GM18907 (cell line): ENCODE results near the gene CD53.

Source experiments
- ATAC-seq: cut with Tn5 transposase; IDR thresholded peaks from one replicate; pipeline ENCODE4 v1.9.1; 2021; ENCODE audit warnings: mild to moderate bottlenecking, moderate library complexity; ENCODE audit not compliant: unreplicated experiment

CD53 gene

DNA sequence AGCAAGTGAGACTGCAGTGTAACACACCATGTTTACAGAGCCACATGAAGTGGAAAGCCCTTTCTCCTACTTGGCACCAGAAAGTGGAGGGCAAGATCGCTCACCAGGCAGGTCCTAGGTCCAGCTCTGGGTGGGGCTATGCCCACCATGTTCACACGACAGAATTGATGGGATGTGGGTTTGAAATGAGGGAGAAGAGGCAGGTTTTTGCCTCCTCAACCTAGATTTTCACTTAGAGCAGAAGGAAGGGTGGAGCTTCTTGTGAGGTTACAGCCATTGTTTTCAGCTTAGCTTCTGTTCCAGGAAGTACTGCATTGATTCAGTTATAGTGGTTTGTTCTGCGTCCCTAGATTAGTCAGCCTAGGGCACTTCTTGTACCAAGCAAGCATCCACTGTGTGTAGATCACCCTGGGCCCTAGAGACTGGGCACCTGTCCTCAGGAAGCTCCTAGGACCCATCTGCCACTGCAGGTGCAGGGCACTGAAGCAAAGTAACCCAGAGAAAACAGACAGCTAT lies 2.3 kb downstream of the CD53 start:
- ATAC-seq, result peak; percentile 46

DNA sequence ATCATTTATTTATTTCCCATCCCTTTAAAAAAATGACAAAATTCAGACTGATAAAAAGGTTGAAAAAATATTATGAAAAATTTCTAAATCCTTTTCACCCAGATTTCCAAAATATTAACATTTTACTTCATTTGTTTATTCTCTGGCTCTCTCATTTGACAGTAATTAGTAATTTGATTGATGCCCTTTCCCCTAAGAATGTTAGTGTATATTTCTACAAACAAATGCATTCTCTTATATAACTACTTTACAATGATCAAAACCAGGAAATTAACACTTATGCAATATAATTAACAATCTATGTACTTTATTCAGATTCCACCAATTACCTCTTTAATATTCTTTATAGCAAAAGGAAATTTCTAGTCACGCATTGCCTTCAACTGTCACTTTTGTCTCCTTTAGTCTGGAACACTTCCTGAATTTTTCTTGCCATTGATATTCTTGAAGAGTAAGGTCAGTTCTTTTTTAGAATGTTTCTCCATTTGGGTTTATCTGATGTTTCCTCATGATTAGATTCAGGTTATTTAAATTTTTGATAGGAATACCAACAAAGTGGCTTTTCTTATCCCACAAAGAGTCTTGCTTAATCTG lies 3.9 kb downstream of the CD53 start:
- ATAC-seq, result no peak

DNA sequence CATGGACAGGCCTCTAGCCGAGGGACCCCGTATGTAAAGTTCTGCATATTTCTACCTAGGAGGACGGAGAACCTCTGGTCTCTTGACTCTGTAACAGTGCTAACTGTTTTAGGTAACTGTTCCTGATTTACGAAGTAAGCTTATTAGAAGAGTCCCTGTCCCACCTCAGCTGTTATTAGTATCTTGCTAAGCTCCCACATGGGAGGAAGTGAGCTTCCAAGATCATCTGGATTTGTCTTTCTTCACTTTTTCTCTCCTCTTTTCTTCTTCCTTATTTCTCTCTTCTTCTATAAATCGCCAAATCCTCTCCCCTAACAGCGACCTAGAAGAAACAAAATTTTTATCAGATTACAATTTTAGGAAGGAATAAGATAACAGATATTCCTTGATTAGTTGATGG lies 4.4 kb downstream of the CD53 start:
- ATAC-seq, result no peak

DNA sequence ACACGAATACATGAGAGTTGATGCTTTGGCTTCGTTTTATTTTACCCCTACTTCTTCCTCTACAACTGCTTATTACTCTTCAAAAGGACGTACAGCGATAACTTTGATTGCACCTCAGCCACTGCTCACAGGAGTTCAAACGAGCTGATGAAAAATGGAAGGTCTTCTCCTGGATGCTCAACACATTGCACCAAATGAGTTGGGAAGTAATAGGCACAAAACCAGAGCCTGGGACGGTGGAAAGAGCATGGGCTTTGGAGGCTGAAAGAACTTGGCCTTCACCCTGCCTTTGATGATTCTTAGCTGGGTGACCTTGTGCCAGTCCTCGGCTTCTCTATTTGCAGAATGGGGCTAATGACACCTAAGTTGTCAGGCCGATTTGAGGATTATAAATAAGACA lies 4.8 kb downstream of the CD53 start:
- ATAC-seq, result no peak

DNA sequence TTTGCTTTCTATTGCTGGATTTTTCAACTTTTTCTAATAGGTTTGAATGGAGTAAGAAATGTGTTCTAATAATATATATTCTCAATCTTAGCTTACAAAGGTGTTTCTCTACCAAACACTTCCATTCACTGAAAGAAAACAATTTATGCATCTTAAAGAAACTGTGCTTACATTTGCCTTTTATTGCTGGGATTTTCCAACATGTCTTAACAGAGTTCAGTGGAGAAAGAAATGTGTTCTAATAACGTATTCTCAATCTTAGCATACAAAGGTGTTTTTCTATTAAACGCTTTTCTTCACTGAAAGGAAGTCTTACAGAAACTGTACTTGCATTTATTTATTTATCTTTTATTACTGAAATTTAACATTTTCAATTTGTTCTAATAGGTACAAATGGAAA lies 5.6 kb downstream of the CD53 start:
- no peak for ATAC-seq

DNA sequence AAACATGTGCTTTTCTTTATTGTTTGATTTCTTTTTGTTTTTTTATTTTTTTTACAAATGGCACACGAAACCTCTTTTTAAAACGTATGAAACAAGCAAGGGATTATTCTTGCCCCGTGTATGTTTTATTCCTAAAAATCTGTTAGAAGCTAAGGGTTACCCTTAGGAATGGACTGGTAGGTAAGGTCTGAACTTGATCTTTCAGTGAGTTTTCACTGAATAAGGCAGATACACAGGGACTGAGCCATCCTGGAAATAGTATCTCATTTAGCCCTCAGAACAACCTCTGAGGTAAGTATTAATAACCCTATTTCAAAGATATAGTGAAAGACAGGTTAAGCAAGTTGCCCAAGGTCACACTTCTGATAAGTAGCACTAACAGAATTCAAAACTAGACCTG lies 6.0 kb downstream of the CD53 start:
- no peak for ATAC-seq

DNA sequence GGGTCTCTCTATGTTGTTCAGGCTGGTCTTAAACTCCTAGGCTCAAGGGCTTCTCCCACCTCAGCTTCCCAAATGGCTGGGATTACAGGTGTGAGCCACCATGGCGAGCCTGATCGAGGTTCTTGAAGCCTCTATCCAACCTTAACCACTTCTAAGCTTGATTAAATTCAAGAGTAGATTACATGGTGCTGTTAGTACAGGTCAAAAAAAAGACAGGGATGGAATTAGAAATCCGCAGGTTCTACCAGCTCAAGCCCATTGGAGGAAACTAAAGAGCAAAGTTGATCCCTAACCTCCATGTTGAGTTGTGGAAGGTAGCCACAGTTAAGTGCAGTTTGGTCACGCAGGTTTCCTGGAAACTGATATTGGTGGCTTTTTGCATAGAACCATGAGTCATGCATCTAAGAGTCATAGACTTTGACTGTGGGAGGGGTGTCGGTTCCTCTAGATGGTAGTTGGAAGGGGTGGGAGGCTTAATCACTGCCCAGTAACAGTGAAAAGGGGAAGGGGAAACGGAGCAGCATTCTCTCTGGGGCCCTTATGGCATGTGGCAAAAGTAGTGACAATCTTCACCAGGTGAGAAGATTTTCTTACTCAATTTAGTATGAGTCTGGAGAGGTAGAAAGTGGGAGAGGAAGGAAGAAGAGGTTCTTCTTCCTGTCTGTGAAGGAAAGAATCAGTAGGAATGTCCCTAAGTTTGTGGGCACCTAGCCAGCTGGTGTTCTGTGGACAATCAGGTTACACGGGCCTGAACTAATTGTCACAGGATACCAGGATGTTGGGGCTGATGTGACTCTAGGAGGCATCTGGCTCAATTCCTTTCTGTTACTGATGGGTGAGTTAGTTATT lies 7.0 kb downstream of the CD53 start:
- peak; percentile 50 for ATAC-seq

DNA sequence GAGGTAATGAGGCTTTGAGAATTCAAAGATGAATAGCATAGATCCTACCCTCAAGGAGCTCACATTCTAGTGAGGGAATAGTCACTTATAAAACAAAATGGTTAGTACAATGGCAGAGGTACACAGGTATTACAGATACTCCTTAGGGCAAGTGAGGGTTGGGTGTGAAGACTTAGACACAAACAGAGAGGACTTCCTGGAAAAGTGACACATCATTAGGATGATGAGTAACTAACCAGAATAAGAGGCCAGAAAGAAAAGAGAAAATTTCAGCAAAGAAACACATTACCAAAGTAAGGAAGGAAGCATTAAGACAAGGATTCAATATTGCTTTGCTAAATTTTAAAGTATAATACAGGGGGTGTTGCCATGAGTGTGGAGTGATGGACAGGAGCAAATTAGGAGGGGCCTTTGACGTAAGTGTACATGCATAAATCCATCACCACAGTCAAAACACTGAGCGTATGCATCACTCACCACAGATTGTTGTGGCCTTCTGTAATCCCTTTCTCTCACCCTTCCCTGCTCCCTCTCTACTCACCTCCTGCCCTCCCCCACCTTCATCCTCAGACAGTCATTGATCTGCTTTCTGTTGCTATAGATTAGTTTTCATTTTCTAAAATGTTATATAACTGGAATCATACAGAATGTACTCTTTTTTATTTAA lies 7.9 kb downstream of the CD53 start:
- ATAC-seq, result no peak

DNA sequence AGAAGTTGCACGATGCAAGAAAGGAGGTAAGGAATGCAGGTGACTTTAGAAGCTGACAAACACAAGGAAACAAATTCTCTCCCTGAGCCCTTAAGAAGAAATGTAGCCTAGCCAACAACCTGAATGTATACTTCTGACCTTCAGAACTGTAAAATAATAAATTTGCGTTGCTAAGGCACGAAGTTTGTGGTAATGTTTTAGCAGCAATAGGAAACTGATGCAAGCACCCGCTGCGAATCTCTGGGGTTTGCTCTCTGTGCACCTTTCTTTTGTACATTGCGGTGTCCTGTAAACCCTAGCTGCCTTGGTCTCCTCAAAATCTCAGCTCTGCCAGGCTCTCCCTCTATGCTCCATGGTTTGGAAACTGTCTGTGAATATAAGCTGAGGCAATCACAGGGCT lies 15.1 kb downstream of the CD53 start:
- ATAC-seq, result no peak

DNA sequence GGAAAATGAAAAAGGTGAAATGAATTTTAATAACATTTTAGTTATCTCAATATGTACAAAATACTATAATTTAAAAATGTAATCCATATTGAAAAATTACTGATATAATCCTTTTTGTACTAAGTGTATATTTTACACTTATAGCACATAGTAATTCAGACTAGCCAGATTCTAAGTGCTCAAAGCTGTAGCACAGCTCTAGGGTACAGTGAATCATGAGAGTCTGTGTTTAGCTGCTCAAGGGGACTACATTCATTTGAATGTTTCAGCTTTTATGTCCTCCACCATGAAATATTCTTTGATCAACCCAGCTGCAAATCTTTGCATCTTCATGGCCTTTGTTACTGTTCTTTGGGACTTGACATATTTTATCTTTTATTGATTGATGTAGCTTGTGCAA lies 15.7 kb downstream of the CD53 start:
- no peak for ATAC-seq

DNA sequence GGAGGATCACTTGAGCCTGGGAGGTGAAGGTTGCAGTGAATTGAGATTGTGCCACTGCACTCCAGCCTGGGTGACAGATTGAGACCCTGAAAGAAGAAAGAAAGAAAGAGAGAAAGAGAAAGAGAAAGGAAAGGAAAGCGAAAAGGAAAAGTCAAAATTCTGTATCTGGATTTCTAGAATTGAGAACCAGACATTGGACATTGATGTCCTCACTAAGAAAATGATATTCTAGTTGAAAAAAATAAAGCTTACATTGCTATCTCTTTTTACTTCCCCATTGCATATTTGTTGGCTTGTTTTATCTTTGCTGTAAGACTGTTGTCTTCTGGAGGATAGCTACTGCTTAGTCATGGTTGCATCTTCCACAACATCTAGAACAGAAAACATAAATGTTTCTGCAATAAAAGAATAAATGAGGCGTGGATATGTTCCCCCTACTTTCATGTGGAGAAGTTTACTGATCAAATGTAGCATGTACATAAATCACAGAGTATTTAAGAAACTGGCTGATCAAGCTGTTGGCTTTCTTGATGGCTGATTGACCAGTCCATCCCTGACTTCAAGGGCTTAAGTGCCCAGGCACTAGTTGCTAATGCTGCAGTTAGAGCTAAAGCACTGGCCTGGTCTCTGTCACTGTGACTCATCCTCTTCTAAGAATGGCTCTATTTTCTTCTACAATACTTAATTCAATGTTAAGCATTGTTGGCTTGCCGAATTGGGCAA lies 17.7 kb downstream of the CD53 start:
- no peak for ATAC-seq

DNA sequence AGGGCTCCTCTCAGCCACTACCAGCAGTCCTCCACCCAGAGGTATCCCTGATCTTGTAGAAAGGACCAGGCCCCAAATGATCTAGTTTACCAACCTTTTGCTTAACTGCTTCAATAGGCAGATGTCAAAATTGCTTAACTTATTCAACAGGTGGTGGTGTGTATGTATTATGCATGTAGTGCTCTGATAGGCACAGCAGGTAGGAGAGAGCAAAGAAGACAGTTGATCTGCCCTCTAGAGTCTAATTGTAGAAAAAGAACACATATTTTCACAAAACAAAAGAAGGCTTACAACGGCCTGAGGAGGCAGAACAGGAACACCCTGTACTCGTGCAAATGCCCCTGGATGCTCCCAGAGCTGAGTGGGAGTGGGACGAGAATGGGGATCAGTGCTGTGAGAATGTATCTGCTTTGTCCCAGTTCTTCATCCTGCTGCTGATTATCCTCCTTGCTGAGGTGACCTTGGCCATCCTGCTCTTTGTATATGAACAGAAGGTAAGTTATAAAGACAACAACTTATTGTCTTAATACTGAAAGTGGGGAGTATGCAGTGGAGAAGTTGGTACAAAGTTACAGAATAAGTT lies 21.1 kb downstream of the CD53 start:
- no peak for ATAC-seq

DNA sequence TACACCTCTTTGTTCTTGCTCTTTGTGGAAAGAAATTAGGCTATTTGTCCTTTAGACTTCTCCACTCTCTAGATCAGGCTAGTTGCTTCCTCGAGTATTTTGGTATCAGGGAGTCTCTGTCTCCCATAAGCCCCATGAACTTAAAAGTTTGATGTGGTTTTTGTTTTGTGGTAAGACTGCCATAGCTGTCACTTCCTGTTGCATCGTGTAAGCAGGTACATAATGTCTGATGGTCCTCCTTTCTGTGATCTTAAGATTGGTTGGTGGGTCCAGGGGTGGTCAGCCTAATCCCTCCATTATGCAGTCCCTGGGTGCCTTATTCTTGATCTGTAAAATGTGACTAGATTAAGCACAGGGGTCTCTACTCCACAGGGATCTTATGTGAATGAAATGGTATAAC lies 23.1 kb downstream of the CD53 start:
- ATAC-seq, result no peak

DNA sequence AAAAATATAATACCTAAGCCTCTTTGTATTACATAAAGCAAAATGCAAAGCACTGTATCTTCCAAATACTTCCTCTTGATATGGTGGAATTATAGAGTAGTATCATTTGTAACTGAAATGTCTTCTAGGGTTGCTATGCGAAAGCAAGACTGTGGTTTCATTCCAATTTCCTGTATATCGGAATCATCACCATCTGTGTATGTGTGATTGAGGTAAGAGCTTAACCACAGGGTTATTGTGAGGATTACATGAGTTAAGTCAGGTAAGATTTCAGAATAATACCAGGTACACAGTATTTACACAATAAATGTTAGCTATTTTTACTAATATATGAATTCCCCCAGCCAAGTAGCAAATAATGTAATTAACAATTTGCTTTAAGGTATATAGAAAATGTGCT lies 24.7 kb downstream of the CD53 start:
- no peak for ATAC-seq

DNA sequence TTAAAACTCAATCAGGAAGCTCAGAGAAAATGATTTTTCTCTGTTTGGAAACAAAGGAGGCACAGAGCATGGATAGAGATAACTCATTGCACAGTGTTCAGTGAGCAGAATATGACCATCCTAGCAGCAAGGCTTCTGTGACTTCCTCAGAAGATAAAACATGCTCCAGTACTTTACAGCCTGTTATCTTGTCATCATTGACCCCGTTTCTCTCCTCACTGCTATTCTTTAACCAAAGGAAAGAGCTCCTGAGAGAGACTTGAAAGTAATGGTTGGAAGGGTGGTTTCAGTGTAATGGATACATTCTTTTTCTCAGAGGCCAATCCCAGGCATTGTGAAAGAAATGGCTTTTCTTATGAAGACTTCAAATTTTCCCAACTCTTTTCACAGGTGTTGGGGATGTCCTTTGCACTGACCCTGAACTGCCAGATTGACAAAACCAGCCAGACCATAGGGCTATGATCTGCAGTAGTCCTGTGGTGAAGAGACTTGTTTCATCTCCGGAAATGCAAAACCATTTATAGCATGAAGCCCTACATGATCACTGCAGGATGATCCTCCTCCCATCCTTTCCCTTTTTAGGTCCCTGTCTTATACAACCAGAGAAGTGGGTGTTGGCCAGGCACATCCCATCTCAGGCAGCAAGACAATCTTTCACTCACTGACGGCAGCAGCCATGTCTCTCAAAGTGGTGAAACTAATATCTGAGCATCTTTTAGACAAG lies 25.9 kb downstream of the CD53 start:
- no peak for ATAC-seq

DNA sequence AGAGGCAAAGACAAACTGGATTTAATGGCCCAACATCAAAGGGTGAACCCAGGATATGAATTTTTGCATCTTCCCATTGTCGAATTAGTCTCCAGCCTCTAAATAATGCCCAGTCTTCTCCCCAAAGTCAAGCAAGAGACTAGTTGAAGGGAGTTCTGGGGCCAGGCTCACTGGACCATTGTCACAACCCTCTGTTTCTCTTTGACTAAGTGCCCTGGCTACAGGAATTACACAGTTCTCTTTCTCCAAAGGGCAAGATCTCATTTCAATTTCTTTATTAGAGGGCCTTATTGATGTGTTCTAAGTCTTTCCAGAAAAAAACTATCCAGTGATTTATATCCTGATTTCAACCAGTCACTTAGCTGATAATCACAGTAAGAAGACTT lies 26.5 kb downstream of the CD53 start:
- ATAC-seq, result no peak

DNA sequence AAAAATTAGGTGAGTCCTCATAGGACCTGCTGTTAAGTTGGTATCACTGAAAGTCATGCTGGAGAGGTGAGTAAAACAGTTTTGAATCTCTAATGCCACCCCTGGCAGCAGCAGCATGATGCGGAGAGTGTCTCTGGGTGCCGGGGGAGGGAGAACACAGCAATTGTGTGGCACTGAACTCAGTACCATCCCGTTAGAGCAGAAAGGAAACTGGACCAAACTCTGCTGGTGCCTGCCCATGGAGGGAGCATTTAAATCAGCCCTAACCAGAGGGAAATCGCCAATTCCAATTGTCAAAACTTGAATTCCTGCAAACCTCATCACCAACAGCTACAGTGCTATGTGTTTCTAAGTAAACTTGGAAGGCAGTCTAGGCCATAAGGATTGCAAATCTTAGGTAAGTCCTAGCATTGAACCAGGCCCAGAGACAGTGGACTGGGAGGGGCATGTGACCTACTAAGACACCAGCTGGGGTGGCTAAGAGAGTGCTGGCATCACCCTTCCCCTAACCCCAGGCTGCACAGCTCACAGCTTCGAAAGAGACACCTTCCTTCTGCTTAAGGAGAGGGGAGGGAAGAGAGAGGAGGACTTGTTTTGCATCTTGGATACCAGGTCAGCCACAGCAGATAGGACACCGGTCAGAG lies 30.0 kb downstream of the CD53 start:
- no peak for ATAC-seq

DNA sequence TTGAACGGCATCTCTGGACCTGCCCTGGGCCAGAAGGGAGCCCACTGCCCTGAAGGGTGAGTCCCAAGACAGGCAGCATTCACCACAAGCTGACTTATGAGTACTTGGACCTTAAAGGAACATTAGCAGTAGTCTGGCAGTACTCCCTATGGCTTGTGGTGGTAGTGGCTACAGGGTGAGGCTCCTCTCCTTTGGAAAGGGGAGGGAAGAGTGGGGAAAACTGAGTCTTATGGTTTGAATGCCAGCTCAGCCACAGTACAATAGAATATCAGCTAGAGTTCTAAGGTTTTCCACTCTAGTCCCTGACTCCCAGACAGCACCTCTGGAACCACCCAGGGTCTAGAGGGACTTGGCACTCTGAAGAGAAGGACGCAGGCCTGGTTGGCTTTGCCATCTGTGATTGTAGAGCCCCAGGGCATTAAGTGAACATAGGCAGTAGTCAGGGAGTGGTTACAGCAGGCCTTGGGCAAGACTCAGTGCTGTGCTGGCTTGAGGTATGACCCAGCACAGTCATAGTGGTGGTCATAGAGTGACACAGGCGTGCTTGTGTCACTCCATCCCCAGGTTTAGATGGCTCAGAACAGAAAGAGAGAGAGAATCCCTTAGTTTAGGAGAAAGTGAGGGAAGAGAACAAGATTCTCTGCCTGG lies 31.0 kb downstream of the CD53 start:
- ATAC-seq, result no peak

DNA sequence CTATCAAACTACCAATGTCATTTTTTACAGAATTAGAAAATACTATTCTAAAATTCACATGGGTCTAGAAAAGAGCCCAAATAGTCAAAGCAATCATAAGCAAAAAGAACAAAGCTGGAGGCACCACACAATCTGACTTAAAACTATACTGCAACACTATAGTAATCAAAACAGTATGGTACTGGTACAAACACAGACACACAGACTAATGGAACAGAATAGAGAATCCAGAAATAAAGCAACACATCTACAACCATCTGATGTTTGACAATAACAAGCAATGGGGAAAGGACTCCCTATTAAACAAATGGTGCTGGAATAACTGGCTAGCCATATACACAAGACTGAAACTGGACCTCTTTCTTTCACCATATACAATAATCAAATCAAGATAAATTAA lies 39.8 kb downstream of the CD53 start:
- ATAC-seq, result no peak
